ENCODE data around the gene ACTN2.

The ACTN2 gene

DNA sequence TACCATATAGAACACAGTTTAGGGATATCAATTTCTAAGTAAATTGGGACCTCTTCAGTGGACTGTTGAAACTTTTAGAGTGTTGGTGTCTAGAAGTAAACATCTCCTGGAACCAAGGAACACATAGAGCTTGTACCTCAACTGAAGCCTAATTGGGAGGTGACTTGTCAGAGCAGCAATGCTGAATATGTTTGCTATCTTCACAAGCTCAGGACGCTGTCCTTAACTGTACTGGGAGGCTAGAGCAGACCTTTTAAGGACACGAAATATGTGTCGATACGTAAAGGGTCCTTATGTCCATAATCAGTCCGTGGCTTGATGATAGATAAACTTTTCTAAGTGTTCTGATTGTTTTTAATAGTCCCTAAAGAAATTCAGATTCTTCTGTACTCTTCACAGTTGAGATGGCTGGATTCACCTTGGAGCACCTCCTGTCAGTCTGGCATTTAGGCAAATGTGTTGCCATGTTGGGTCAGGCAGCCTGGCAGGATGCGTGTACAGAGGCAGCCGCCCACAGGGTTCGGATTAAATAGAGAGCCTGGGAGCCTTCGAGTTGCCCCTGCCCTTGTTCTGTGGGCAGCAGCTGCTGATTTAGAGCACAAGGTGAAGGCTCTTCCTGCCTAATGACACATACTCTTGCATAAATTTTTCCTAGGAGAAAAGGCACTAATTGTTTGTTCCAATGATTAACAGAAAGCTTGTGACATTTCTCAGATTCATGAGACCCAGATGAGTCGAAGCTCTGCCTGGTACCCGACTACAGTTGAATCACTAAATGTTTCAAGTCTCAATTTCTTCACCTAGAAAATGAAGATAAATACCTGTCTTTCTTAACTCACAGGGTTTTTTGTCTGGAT is 3.6 kb downstream of the ACTN2 start:
- DNase-seq (ENCODE audit: low read depth in 2 of 3, low spot score in 1 of 3), result no peak

- DNase-seq (ENCODE audit: low read depth in 2 of 3, low spot score in 1 of 3), result no peak
Measured at GRCh38 chr1:236691348-236691747, 5.0 kb downstream of the ACTN2 start.

GRCh38 chr1:236692128-236692527 is 5.8 kb downstream of the ACTN2 start:
- no peak for DNase-seq (ENCODE audit: low read depth in 2 of 3, low spot score in 1 of 3)

- DNase-seq (ENCODE audit: low read depth in 2 of 3, low spot score in 1 of 3), result no peak
Measured at GRCh38 chr1:236692742-236693141, 6.4 kb downstream of the ACTN2 start.

DNA sequence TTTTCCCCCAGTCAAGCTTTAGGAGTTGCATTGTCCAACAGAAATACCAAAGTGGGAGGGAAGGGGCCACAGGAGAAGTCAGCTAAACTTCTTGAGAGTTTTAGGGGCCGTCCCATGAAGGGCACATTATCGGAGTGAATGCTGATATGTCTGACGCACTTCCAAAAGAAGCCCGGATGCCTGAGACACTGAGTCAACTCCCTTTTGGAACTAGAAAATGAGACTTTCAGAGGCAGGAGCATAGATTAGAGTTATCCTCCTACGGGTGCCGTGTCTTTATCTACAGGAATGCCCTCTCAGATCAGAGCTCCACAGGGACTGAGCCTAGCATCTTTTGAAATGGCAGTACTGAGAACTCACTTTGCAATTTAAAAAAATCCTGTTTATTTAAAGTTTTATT is 13.1 kb downstream of the ACTN2 start:
- no peak for DNase-seq (ENCODE audit: low read depth in 2 of 3, low spot score in 1 of 3)

DNA sequence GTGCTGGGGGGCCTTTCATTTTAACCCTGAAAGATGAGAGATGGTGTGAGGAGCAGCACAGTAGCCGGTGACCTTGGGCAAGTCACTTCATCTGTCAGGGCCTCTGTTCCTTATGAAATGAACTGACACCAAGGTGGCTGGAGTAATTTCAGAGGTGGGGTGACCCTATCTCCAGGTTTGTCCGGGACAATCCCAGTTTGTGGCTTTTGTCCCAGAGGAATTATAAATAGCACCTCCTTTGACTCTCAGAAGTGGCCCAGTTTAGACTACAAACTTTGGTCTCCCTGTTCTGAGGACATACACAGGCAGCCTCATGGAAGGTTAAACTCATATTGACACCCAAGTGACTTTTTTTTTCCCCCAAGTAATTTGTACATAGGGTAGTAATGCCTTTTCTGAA is 14.6 kb downstream of the ACTN2 start:
- no peak for DNase-seq (ENCODE audit: low read depth in 2 of 3, low spot score in 1 of 3)

GRCh38 chr1:236701782-236702181 is 15.5 kb downstream of the ACTN2 start:
- DNase-seq (ENCODE audit: low read depth in 2 of 3, low spot score in 1 of 3), result no peak

DNA sequence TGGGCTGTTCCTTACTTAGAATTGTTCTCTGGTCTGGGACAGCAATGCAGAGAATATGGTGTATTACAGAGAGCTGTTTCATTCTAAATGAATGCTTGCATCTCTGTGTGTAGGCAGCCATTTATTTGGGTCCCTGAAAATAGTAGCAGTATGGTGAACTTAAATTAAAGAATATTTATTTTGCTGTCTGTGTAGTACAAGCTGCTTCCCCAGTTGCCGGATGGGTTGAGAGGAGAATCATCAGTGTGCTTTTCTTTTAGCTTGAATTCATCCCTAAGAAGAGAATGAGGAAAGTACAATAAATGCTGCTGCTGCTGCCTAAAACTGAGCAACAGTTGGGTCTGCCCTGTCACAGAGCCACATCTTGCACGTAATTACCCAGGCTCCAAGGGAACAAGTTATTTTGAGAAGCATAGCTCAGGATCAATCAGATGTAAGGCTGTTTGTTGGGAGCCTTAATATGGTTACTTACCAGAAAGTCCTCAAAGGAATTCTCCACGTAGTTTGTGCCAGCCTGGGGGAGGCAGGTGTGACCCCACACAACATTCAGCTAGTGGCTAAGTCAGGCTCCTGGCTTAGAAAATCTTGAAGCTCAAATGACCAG is 16.6 kb downstream of the ACTN2 start:
- DNase-seq (ENCODE audit: low read depth in 2 of 3, low spot score in 1 of 3), result no peak

DNA sequence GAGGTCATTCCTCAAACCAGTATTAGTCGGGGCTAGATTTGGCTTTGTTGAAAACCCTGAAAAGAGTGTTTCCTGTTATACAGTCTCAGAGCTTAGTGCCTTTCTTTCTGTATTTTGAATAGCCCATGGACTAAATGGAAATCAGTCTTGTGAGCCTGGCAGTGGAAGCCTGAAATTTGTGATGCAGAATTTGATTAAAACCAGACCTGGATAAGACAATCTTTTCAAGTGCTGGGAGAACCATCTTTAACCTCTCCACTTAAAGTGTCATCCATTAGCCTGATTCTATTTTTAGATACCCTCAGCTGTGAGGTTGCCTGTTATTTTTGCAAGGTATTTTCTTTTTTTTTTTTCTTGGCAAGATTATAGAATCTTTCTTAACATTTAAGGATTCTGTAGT is 19.5 kb downstream of the ACTN2 start:
- DNase-seq (ENCODE audit: low read depth in 2 of 3, low spot score in 1 of 3), result no peak

DNA sequence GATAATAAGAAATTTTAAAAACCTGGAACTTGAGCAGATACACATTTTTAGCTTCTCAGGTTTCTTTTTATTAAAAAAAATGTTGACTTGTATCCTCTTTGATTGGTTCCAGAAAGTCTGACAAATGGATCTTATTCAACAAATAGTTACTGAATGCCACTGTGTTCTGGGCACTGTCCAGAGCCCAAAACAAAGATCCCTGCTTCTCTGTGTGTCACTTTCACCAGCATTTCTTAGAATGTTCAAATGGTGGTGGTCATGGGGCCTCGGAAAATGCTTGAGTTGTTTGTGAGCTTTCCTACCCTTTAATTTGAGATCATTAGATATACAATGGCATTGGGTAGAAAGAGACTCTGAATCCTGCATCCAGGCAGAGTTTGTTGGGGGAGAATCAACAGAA is 19.9 kb downstream of the ACTN2 start:
- DNase-seq (ENCODE audit: low read depth in 2 of 3, low spot score in 1 of 3), result no peak

GRCh38 chr1:236710328-236710892 is 24.1 kb downstream of the ACTN2 start:
- no peak for DNase-seq (ENCODE audit: low read depth in 2 of 3, low spot score in 1 of 3)

GRCh38 chr1:236716160-236716559 is 29.9 kb downstream of the ACTN2 start:
- DNase-seq (ENCODE audit: low read depth in 2 of 3, low spot score in 1 of 3), result no peak

DNA sequence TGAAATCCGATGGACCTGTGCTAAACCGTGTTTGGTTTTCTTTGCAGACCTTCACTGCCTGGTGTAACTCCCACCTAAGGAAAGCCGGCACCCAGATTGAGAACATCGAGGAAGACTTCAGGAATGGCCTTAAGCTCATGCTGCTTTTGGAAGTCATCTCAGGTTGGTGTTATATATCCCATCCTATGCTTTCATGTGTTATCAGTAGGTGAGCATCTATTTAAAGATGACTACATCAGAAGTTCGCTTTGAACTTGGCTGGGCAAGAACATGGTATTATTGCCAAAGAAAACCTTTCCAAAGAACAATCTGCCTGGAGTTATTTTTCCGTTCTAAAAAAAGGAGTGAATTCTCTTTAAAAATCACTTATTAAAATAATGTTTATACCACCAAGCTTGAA is 31.5 kb downstream of the ACTN2 start:
- no peak for DNase-seq (ENCODE audit: low read depth in 2 of 3, low spot score in 1 of 3)

- no peak for DNase-seq (ENCODE audit: low read depth in 2 of 3, low spot score in 1 of 3)
Measured at GRCh38 chr1:236718328-236718727, 32.0 kb downstream of the ACTN2 start.

GRCh38 chr1:236720206-236720605 is 33.9 kb downstream of the ACTN2 start:
- DNase-seq (ENCODE audit: low read depth in 2 of 3, low spot score in 1 of 3), result no peak

DNA sequence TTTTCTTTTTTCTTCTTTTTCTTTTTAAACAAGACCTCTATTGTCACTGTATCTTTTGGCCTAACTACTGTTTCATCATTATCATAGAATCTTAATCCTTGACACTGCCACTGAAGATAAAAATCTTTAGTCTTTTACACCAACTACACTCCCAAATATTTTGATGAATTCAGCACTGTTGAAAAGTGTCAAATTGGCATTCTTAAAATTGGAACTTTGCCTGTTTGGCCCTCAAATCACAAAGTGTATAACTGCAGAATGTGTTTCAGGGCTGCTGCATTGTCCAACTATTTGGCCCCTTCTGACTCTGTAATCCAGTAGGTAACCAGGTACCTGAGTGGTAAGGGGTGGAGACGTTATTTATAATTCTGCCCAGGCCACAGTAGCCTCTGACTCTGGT is 34.3 kb downstream of the ACTN2 start:
- DNase-seq (ENCODE audit: low read depth in 2 of 3, low spot score in 1 of 3), result no peak

GRCh38 chr1:236724049-236724448 is 37.8 kb downstream of the ACTN2 start:
- DNase-seq (ENCODE audit: low read depth in 2 of 3, low spot score in 1 of 3), result no peak

GRCh38 chr1:236724506-236724905 is 38.2 kb downstream of the ACTN2 start:
- no peak for DNase-seq (ENCODE audit: low read depth in 2 of 3, low spot score in 1 of 3)

DNA sequence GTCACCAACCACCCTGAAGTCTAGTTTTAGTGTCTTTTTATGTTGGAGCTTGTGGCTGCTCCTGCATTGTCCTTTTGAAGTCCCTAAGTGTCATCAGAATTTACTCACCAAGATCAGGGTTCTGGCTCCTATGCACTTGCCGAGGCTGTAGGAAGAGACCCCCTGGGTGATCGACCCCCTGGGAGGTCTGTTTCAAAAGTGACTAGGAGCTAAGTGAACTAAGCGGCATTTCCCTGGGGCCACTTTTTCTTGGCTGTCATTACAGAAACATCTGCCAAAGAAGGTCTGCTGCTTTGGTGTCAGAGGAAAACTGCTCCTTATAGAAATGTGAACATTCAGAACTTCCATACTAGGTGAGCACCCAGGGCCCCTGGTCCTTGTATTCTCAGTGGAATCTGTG is 39.4 kb downstream of the ACTN2 start:
- DNase-seq (ENCODE audit: low read depth in 2 of 3, low spot score in 1 of 3), result no peak

DNA sequence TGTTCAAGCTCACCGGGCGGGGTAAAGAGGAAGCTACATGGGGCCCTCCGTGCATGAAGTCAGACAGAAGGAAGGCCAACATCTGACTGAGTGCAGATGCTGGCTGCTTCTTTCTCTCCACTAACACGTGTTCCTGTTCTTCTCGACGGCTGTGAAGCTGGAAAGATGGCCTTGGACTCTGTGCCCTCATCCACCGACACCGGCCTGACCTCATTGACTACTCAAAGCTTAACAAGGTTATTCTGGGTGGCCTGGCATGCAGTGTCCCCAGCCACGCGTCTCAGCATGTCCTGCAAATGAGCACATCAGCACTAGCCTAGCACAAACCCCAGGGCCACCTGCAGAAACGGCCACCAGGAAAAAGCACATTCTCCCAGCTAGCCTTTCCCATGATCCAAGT is 41.2 kb downstream of the ACTN2 start:
- no peak for DNase-seq (ENCODE audit: low read depth in 2 of 3, low spot score in 1 of 3)

DNA sequence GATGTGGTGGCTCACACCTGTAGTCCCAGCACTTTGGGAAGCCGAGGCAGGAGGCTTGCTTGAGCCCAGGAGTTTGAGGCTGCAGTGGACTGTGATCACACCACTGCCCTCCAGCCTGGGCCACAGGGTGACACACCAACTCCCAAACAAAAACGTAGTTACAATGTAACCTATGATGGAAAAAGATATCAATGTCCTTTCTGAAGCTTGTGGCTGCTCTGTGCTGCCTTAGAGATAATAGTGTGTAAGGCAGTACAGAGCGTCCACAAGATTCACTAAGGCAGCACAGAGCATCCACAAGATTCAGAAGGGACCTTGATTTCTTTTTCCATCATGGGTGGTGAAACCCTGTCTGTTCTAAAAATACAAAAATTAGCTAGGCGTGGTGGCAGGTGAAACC is 42.5 kb downstream of the ACTN2 start:
- no peak for DNase-seq (ENCODE audit: low read depth in 2 of 3, low spot score in 1 of 3)

DNA sequence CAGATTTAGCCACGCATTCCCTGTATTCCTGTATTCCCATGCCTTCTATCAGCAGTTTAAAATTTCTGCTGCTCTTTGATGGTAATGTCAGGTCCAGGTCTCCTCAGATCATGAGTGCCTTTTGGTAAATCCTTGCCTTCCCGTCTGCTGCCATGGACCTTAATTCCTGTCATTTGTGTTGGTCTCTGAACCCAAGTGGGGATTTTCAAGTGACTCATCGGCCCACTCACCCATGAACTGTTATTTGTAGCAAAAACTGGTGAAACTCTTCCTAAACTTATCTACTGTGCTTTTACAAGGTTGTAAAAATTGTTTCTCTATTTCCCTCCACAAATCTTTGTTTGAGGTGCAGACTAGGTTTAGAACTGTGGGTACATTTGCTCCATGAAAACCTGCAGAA is 47.4 kb downstream of the ACTN2 start:
- no peak for DNase-seq (ENCODE audit: low read depth in 2 of 3, low spot score in 1 of 3)

All from stimulated activated CD4-positive, alpha-beta T cell treated with anti-CD3 and anti-CD28 coated beads, Interleukin-12 subunit alpha, Interleukin-12 subunit beta, amount 100 ng/mL, for 48 hours (primary cell).